Vagina (tissue), 2 donors: Measurements from ENCODE around the gene SAC3D1.

Source experiments
- POLR2A ChIP-seq, 2 donors: fragments of 450-650 bp; IDR thresholded peaks; one replicate each; pipeline ENCODE4 v1.6.1; 2017; ENCODE audit warnings: antibody characterized with exemption in 2 of 2, mild to moderate bottlenecking in 2 of 2, moderate library complexity in 2 of 2
- POLR2AphosphoS5 ChIP-seq, 2 donors: sonication (generic); formaldehyde crosslinking; IDR thresholded peaks; one replicate each; pipeline ENCODE4 v1.9.0; 2017; ENCODE audit warnings: antibody characterized with exemption in 2 of 2, mild to moderate bottlenecking in 2 of 2, low read depth in 1 of 2; ENCODE audit not compliant: insufficient read depth in 1 of 2
- TF ChIP-seq, protein P1 (sequence below), 3 experiments: fragments of 450-650 bp in 2 of 3; fragments of 200-600 bp in 1 of 3; sonication (generic) in 1 of 3; IDR thresholded peaks; one replicate each; pipeline ENCODE4 v1.5.1; 2017 to 2019; ENCODE audit warnings: antibody characterized with exemption in 3 of 3, mild to moderate bottlenecking in 2 of 3, moderate library complexity in 2 of 3

DNA sequence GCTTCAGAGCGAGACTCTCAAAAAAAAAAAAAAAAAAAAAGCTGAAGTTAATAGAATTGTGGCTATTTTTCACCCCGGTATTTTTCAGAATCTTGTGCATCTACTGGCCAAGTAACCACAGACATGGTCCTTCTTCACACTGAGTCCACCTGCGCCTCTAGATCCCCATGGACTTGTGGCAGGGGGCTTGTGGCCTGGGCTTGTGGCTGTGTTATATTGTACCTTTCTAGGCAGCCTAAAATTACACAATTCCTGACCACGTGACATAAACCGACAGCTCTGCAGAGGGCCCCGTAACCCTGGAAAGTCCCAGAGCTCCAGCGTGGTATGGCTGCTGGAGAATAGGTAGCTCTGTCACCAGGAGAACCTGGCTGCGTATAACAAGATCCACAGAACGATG is 28.2 kb downstream of the SAC3D1 start:
- TF ChIP-seq, protein P1, sequence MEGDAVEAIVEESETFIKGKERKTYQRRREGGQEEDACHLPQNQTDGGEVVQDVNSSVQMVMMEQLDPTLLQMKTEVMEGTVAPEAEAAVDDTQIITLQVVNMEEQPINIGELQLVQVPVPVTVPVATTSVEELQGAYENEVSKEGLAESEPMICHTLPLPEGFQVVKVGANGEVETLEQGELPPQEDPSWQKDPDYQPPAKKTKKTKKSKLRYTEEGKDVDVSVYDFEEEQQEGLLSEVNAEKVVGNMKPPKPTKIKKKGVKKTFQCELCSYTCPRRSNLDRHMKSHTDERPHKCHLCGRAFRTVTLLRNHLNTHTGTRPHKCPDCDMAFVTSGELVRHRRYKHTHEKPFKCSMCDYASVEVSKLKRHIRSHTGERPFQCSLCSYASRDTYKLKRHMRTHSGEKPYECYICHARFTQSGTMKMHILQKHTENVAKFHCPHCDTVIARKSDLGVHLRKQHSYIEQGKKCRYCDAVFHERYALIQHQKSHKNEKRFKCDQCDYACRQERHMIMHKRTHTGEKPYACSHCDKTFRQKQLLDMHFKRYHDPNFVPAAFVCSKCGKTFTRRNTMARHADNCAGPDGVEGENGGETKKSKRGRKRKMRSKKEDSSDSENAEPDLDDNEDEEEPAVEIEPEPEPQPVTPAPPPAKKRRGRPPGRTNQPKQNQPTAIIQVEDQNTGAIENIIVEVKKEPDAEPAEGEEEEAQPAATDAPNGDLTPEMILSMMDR (IDR thresholded peaks at IDR 0.05) = no peak
- TF ChIP-seq POLR2A (IDR thresholded peaks at IDR 0.05) = no peak
- no peak for TF ChIP-seq POLR2AphosphoS5 (IDR thresholded peaks at IDR 0.05; ENCODE audit: insufficient read depth in 1 of 2, low read depth in 1 of 2)
